Fibroblast of the aortic adventitia (primary cell): ENCODE measurements around the gene CDH15. TPM values are rescaled to one million over a fixed set of nuclear protein-coding genes. Genes with fewer than 3 reads are reported as not detected.

ENCODE experiments used
- DNase-seq: peaks from one replicate; pipeline ENCODE4 v3.0.0-alpha.2; 2010; ENCODE audit warnings: low read depth
- H3K4me3 ChIP-seq: 2 replicates; pipeline ENCODE4 v1.5.1; 2011; ENCODE audit warnings: low read depth, mild to moderate bottlenecking, control low read depth, low read length, moderate library complexity
- total RNA-seq: library from RNA; depleted of rRNA; stranded (reverse); fragments of >200 nt; gene quantifications from 2 replicates; pipeline ENCODE4 v1.2.3, GENCODE V29; 2012; ENCODE audit warnings: low replicate concordance
- TF ChIP-seq, protein P1 (sequence below): IDR thresholded peaks from 2 replicates; pipeline ENCODE4 v1.5.1; 2011; ENCODE audit warnings: mild to moderate bottlenecking, low read length, control low read depth, inconsistent platforms; ENCODE audit not compliant: insufficient read depth

Gene CDH15
- total RNA-seq, 1 donor, result 0.09 TPM

DNA sequence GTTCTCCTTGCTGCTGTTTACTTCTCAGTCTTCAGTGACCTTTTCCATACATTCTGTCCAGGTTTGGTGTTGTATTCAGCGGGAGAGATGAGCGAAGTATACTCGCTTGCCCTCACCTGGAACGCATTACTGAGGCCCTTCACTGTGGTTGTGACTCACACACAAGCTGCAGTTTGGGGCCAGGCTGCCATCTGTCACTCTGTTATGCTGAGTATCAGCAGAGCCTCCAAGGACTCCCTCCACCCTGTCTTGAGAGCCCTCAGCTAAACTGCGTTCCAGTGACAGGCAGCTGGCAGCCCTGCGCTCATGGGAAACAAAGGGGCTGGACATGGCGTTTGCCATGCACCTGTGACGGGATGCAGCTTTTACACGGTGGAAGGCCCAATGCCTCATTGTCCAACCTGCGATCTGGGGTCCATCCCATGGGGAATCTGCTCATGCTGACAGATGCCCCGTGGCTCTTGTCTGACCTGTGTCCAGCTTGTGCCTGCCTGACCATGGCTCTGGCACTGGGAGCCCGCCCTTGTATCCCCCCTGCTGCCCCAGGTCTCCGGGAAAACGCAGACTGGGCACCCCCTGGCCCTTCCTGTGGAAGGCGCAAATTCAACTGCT is 39.5 kb downstream of the CDH15 start:
- no peak overlapping the region for H3K4me3 ChIP-seq
- TF ChIP-seq, protein P1, sequence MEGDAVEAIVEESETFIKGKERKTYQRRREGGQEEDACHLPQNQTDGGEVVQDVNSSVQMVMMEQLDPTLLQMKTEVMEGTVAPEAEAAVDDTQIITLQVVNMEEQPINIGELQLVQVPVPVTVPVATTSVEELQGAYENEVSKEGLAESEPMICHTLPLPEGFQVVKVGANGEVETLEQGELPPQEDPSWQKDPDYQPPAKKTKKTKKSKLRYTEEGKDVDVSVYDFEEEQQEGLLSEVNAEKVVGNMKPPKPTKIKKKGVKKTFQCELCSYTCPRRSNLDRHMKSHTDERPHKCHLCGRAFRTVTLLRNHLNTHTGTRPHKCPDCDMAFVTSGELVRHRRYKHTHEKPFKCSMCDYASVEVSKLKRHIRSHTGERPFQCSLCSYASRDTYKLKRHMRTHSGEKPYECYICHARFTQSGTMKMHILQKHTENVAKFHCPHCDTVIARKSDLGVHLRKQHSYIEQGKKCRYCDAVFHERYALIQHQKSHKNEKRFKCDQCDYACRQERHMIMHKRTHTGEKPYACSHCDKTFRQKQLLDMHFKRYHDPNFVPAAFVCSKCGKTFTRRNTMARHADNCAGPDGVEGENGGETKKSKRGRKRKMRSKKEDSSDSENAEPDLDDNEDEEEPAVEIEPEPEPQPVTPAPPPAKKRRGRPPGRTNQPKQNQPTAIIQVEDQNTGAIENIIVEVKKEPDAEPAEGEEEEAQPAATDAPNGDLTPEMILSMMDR, result no peak
- DNase-seq, result no peak

DNA sequence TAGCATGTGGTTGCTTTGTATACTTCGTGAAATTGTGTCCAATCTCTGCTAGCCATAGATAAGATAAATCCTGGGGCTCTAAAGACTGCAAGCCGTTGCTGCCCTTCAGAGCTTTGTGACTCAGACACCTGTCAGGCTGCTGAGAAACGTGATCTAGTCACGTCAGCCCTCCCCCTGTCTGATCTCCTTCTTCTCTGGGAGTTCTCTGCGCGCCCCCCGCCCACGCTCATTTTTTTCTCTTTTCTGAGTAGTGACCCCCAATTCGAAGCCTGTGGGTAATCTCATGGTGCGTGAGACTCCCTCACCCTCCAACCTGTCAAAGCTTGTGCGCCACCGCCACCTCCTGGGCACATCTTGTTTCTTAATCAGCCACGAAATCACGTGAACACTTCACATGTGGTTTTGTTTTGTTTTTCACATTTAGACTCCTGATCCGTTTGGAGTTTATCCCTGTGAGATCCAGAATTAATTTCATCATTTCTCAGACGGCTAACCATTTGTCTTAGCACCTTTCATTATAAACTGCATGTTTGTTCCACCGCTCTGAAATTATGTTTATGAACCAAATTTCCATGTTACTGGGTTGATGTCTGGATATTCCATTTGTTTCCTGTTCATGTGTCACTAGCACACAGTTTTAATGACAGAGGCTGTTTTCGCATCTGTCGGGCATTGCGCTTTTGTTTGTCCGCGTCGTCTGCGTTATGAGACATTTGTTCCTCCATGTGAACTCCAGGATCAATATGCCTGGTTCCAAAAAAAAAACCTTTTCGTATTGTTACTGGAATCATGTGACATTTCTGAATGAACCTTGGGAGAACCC is 45.0 kb downstream of the CDH15 start:
- peak; percentile 79 for DNase-seq
- peak overlapping the region; percentile 87 for H3K4me3 ChIP-seq
- TF ChIP-seq, protein P1, result peak; percentile 60

DNA sequence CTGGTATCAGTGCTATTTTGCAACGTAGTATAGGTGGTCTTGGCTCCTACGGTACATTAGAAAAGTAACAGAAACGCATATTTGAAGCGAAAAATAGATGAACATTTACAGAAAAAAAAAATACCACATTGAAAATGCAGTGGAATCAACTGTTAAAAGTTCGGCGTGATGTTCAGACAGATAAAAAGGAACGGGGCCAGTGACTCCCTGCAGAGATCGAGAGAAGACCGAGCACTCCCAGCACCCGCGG is 45.5 kb downstream of the CDH15 start:
- H3K4me3 ChIP-seq, result peak overlapping the region; percentile 87
- no peak for DNase-seq
- TF ChIP-seq, protein P1, result no peak

DNA sequence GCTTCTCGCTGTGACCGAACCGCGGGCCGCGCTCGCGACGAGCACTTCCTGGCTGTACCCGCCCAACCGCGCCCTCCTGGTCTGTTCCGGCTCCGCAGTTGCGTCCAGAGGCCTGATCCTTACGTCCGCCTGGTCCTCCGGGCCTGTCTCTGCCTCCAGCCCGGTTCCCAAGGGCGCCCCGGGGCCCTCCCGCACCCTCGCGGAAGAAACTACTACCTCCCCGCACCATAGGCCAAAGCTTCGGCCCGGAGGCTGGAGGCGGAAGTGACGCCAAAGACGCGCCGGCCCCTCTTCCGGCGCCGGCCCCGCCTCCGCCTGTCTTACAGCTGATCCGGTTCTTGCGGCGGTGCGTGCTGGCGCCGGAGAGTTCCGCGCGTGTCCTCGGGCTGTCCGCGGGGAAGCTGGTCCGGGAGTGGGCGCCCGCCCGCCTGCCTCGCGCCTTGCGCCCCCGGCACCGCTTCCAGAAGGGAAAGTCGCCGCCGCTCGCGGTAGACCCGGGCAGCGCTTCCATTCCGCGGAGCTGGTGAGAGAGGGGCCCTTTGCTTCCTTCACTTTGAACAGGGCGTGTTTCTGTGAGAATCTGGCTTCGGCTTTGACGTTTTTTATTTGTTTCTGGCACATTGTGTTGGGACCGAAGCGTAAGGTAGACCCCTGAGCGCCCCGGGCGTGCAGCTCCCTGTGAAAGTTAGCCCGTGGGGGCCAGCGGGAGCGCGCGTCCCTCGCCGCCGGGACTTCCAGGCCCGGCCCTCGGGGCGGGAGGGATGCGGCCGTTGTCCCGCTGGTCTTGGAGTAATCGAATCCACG is 46.0 kb downstream of the CDH15 start, which contains the start of gene ZNF778:
Gene ZNF778, plus strand, starts transcription at position 316 of the 804 bp plus-strand sequence. CDS start 3,425 bp downstream, outside the sequence.
- H3K4me3 ChIP-seq, result peak within 1 kb of the TSS; percentile 87
- peak; percentile 76 for DNase-seq
- TF ChIP-seq, protein P1, result no peak

DNA sequence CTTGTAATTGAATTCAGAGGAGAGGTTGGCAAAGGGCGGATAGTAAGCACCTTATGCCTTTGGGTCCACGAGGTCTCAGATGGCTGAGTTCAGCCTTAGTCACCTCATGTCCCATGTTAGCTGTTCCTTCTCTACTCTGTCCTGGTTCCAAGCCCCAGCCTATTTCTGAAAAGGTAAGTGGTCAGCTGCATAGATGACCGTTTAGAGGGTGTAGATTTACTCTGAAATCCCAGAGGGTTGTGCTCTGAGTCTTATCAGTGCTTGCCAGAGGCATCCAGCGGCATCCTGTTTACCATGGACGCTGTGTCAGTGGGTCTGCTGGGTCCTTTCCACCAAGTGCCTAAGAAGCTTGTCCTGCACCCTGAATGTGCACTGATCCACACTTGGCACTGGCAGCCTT is 47.8 kb downstream of the CDH15 start:
- TF ChIP-seq, protein P1, result no peak
- DNase-seq, result no peak
- H3K4me3 ChIP-seq, result no peak overlapping the region

DNA sequence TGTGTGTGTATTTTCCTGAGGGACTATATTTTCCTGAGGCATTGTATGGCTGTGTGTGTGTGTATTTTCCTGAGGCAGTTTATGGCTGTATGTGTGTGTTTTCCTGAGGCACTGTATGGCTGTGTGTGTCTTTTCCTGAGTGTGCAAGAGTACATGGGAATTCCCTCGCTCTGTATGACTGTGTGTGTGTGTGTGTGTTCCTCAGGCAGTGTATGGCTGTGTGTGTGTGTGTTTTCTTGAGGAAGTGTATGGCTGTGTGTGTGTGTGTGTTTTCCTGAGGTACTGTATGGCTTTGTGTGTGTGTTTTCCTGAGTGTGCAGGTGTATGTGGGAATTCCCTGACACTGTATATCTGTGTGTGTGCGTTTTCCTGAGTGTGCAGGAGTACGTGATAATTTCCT is 50.1 kb downstream of the CDH15 start:
- DNase-seq, result no peak
- H3K4me3 ChIP-seq, result no peak overlapping the region
- TF ChIP-seq, protein P1, result no peak
